GM23338 (cell line): ENCODE measurements around the gene KLHDC1. TPM values are rescaled to one million over a fixed set of nuclear protein-coding genes. Genes with fewer than 3 reads are reported as not detected.
"Not testable (repeated sequence)": the region's sequence is repeated elsewhere in the genome, so short reads cannot be mapped to it uniquely, and the experiment has no call there.

Source experiments
- ATAC-seq: fragments of 200-7000 bp; cut with Tn5 transposase; 3 replicates; pipeline ENCODE4 v1.9.1; 2020
- DNase-seq: peaks from one replicate; pipeline ENCODE4 v3.0.0-alpha.2; 2015; ENCODE audit warnings: low spot score
- H2AFZ ChIP-seq: fragments of 200-600 bp; sonication (generic); 2 replicates; pipeline ENCODE4 v1.8.0; 2016; ENCODE audit warnings: antibody characterized with exemption, mild to moderate bottlenecking, moderate library complexity
- H3F3A ChIP-seq: fragments of 200-600 bp; sonication (generic); replicated peaks from 2 replicates; pipeline ENCODE4 v1.8.0; 2017; ENCODE audit warnings: antibody characterized with exemption, mixed run types, low read depth
- H3K27ac ChIP-seq: fragments of 200-600 bp; sonication (generic); 2 replicates; pipeline ENCODE4 v1.6.1; 2016; ENCODE audit warnings: low read depth
- H3K27me3 ChIP-seq: fragments of 200-600 bp; sonication (generic); 2 replicates; pipeline ENCODE4 v1.8.0; 2016; ENCODE audit warnings: mild to moderate bottlenecking, mixed run types, moderate library complexity; ENCODE audit not compliant: insufficient read depth
- H3K36me3 ChIP-seq: fragments of 200-600 bp; sonication (generic); 2 replicates; pipeline ENCODE4 v1.8.0; 2016; ENCODE audit warnings: mild to moderate bottlenecking; ENCODE audit not compliant: insufficient read depth
- H3K4me1 ChIP-seq: fragments of 200-600 bp; sonication (generic); 2 replicates; pipeline ENCODE4 v1.8.0; 2016; ENCODE audit warnings: mild to moderate bottlenecking, moderate library complexity; ENCODE audit not compliant: insufficient read depth
- H3K4me2 ChIP-seq: fragments of 200-600 bp; sonication (generic); 2 replicates; pipeline ENCODE4 v1.7.1; 2017; ENCODE audit warnings: mixed run types
- H3K4me3 ChIP-seq: fragments of 200-600 bp; sonication (generic); 2 replicates; pipeline ENCODE4 v1.6.1; 2016; ENCODE audit warnings: mixed run types
- H3K79me2 ChIP-seq: fragments of 200-600 bp; sonication (generic); replicated peaks from 2 replicates; pipeline ENCODE4 v1.8.0; 2017; ENCODE audit warnings: mild to moderate bottlenecking; ENCODE audit not compliant: insufficient read depth
- H3K9me2 ChIP-seq: fragments of 200-600 bp; sonication (generic); 2 replicates; pipeline ENCODE4 v1.8.0; 2017; ENCODE audit not compliant: insufficient read depth
- H4K20me1 ChIP-seq: fragments of 200-600 bp; sonication (generic); replicated peaks from 2 replicates; pipeline ENCODE4 v1.8.0; 2017; ENCODE audit warnings: mild to moderate bottlenecking; ENCODE audit not compliant: insufficient read depth
- H3K27ac Mint-ChIP-seq: 2 replicates; pipeline ENCODE4 v1.8.0; 2020; ENCODE audit warnings: inconsistent platforms, mild to moderate bottlenecking, moderate library complexity, mixed read lengths
- H3K27me3 Mint-ChIP-seq: 3 replicates; pipeline ENCODE4 v1.8.0; 2022; ENCODE audit warnings: low read depth, mild to moderate bottlenecking, moderate library complexity, mixed read lengths, inconsistent platforms; ENCODE audit not compliant: insufficient read depth, poor library complexity
- H3K36me3 Mint-ChIP-seq: 3 replicates; pipeline ENCODE4 v1.8.0; 2021; ENCODE audit warnings: low read depth, mild to moderate bottlenecking, inconsistent platforms, moderate library complexity, mixed read lengths
- H3K4me1 Mint-ChIP-seq: 3 replicates; pipeline ENCODE4 v1.8.0; 2020; ENCODE audit warnings: mild to moderate bottlenecking, inconsistent platforms, mixed read lengths
- H3K4me3 Mint-ChIP-seq: 3 replicates; pipeline ENCODE4 v1.8.0; 2021; ENCODE audit warnings: moderate library complexity, mild to moderate bottlenecking, inconsistent platforms, mixed read lengths
- H3K9me3 Mint-ChIP-seq: 3 replicates; pipeline ENCODE4 v1.8.0; 2020; ENCODE audit warnings: moderate library complexity, mild to moderate bottlenecking, inconsistent platforms, mixed read lengths
- CREB1 ChIP-seq: fragments of 250-450 bp; sonication (Bioruptor Pico); IDR thresholded peaks from 2 replicates; pipeline ENCODE4 v1.5.0; 2020; ENCODE audit warnings: low read depth, mild to moderate bottlenecking, moderate library complexity
- EZH2 ChIP-seq: fragments of 200-600 bp; sonication (generic); IDR thresholded peaks from one replicate; pipeline ENCODE4 v1.8.0; 2017; ENCODE audit warnings: antibody characterized with exemption, mild to moderate bottlenecking, low read depth; ENCODE audit not compliant: unreplicated experiment
- JUNB ChIP-seq: IDR thresholded peaks from one replicate; pipeline ENCODE4 v1.6.1; 2016; ENCODE audit warnings: antibody characterized with exemption; ENCODE audit not compliant: unreplicated experiment
- NANOG ChIP-seq: IDR thresholded peaks from 2 replicates; pipeline ENCODE4 v1.6.1; 2016; ENCODE audit warnings: antibody characterized with exemption, borderline replicate concordance
- POLR2AphosphoS5 ChIP-seq: IDR thresholded peaks from 2 replicates; pipeline ENCODE4 v1.6.1; 2016; ENCODE audit warnings: antibody characterized with exemption, low read depth
- STAT1 ChIP-seq: IDR thresholded peaks from one replicate; pipeline ENCODE4 v1.6.1; 2016; ENCODE audit warnings: antibody characterized with exemption; ENCODE audit not compliant: unreplicated experiment
- ZNF114 ChIP-seq: fragments of 250-450 bp; sonication (Bioruptor Pico); IDR thresholded peaks from 2 replicates; pipeline ENCODE4 v1.5.0; 2020; ENCODE audit warnings: mild to moderate bottlenecking, moderate library complexity
- ZNF331 ChIP-seq: fragments of 250-450 bp; sonication (Bioruptor Pico); IDR thresholded peaks from 2 replicates; pipeline ENCODE4 v1.5.0; 2020; ENCODE audit warnings: low read depth, mild to moderate bottlenecking, moderate library complexity
- polyA plus RNA-seq: library from polyadenylated mRNA; unstranded; fragments of >200 nt; fragmentation: Nextera tagmentation; extraction: Ambion mirVana; gene quantifications from 2 replicates; pipeline ENCODE4 v1.2.1, GENCODE V29; 2016
- total RNA-seq: library from RNA; depleted of rRNA; stranded (reverse); fragments of >200 nt; shearing (Covaris generic); gene quantifications from 2 replicates; pipeline ENCODE4 v1.2.3, GENCODE V29; 2014
- TF ChIP-seq, protein P1 (sequence below): IDR thresholded peaks from 2 replicates; pipeline ENCODE4 v1.6.1; 2016; ENCODE audit warnings: antibody characterized with exemption
- TF ChIP-seq, protein P2 (sequence below), 2 experiments: fragments of 200-600 bp in 1 of 2; sonication (generic) in 1 of 2; conservative IDR thresholded peaks; 2 replicates each; pipeline versions ENCODE4 v1.5.1 to v1.6.1; 2016 to 2017; ENCODE audit warnings: antibody characterized with exemption in 2 of 2, low read depth in 2 of 2, mild to moderate bottlenecking in 2 of 2, moderate library complexity in 1 of 2
- TF ChIP-seq, protein P3 (sequence below): IDR thresholded peaks from one replicate; pipeline ENCODE4 v1.6.1; 2018; ENCODE audit warnings: antibody characterized with exemption; ENCODE audit not compliant: unreplicated experiment

The KLHDC1 gene
- total and polyA plus RNA-seq, 2 experiments from 2014 or later: 4.0 TPM; not detected in 1

DNA sequence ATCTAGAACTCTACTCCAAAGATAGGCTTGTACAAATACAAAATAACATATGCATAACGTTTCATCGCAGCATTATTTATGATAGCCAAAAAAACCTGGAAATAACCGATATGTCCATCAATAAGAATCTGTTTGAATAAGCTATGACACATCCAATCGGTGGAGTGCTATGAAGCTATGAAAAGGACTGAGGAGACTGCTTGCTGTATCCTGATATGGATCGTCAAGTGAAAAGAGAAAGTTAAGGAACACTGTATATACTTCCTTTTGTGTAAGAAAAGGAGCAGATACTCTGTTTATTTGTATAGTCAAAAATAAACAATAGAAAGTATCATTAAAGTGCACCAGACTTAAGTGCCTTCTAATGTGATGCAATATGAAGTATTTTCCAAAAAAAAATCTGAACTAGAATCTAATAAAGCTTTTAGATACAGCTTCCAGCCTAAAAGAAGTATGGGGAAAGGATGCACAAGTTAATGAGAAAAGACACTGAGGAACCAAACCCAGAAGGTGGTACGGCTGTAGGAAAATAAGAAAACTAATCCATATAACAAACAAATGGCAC lies 645 bp upstream of the KLHDC1 start:
- no peaks in the 10 kb centered on the region for H3K9me2 ChIP-seq
- H3K36me3 ChIP-seq: no peaks in the 10 kb centered on the region
- no peak for TF ChIP-seq POLR2AphosphoS5
- TF ChIP-seq ZNF331 (CRISPR knock-in tag): no peak
- no peak for TF ChIP-seq JUNB
- TF ChIP-seq, protein P1, sequence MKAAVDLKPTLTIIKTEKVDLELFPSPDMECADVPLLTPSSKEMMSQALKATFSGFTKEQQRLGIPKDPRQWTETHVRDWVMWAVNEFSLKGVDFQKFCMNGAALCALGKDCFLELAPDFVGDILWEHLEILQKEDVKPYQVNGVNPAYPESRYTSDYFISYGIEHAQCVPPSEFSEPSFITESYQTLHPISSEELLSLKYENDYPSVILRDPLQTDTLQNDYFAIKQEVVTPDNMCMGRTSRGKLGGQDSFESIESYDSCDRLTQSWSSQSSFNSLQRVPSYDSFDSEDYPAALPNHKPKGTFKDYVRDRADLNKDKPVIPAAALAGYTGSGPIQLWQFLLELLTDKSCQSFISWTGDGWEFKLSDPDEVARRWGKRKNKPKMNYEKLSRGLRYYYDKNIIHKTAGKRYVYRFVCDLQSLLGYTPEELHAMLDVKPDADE: no peak
- TF ChIP-seq NANOG: no peak
- TF ChIP-seq EZH2: no peak
- TF ChIP-seq CREB1: no peak
- no peak for TF ChIP-seq STAT1
- Mint-ChIP-seq H3K27me3 (peaks cover 21% of the 10 kb centered on the region), H3K9me3 (no peaks in the 10 kb centered on the region), H3K4me1 (peaks cover 17% of the 10 kb centered on the region), H3K4me3 (peak overlapping the region; percentile 79), H3K36me3 (peaks cover under 1% of the 10 kb centered on the region; the same call in 2 of the 3 replicates), H3K27ac (no peak overlapping the region)
- H4K20me1 ChIP-seq: no peaks in the 10 kb centered on the region
- peaks cover 35% of the 10 kb centered on the region for H3K27me3 ChIP-seq
- H2AFZ ChIP-seq: peak overlapping the region; percentile 98
- peaks cover 25% of the 10 kb centered on the region for H3K4me1 ChIP-seq
- H3K4me3 ChIP-seq: peak overlapping the region; percentile 91
- peaks cover 21% of the 10 kb centered on the region for H3F3A ChIP-seq
- DNase-seq (no peak), ATAC-seq (no peak)
- H3K27ac ChIP-seq: no peak overlapping the region
- H3K79me2 ChIP-seq: peaks cover 5% of the 10 kb centered on the region
- H3K4me2 ChIP-seq: peak overlapping the region; percentile 79

GRCh38 chr14:49693735-49694124 lies 810 bp downstream of the KLHDC1 start:
- H3K27me3 Mint-ChIP-seq: peaks cover 11% of the 10 kb centered on the region
- not testable (repeated sequence) for H3K36me3 ChIP-seq, H3K9me2 ChIP-seq, H3K27ac Mint-ChIP-seq, H3K36me3 Mint-ChIP-seq, ATAC-seq, H4K20me1 ChIP-seq, DNase-seq, H3K9me3 Mint-ChIP-seq, H3K27ac ChIP-seq, H3K79me2 ChIP-seq
- H3F3A ChIP-seq: peaks cover 16% of the 10 kb centered on the region
- peak overlapping the region; percentile 79; the same call in 2 of the 3 replicates for H3K4me3 Mint-ChIP-seq
- H3K4me2 ChIP-seq: peak overlapping the region; percentile 79
- H3K27me3 ChIP-seq: peaks cover 35% of the 10 kb centered on the region
- H2AFZ ChIP-seq: peak overlapping the region; percentile 67; the same call in 1 of the 2 replicates
- peak overlapping the region; percentile 91 for H3K4me3 ChIP-seq
- peaks cover 19% of the 10 kb centered on the region for H3K4me1 ChIP-seq
- H3K4me1 Mint-ChIP-seq: peaks cover 13% of the 10 kb centered on the region

DNA sequence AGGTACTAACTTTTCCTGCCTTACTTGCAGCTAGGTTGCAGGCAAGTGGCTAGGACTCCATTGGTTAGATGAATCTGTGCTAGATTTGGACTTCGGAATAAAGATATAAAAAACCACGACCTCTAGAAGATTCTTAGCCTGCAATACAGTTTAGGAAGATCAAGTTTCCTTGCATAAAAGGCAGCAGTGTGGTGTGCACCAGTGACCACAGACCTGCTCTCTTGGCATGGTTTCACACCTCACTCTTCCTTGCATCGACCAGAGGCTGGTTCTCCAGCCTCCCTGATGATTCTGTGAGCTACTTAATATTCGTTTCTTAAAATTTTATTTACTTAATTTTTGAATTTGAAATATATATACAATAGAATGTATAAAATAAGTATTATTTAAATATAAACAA lies 9.8 kb downstream of the KLHDC1 start:
- no peaks in the 10 kb centered on the region for H3K9me3 Mint-ChIP-seq
- H3K4me3 ChIP-seq: no peak overlapping the region
- H3K27me3 Mint-ChIP-seq: no peaks in the 10 kb centered on the region
- no peak for ATAC-seq
- H3K9me2 ChIP-seq: no peaks in the 10 kb centered on the region
- H3K36me3 ChIP-seq: no peaks in the 10 kb centered on the region
- no peak overlapping the region for H2AFZ ChIP-seq
- H3K27me3 ChIP-seq: no peaks in the 10 kb centered on the region
- no peak overlapping the region for H3K27ac ChIP-seq
- H3K4me1 ChIP-seq: peaks cover 10% of the 10 kb centered on the region
- no peaks in the 10 kb centered on the region for H4K20me1 ChIP-seq
- no peak for DNase-seq
- H3F3A ChIP-seq: no peaks in the 10 kb centered on the region
- H3K79me2 ChIP-seq: no peaks in the 10 kb centered on the region
- H3K4me2 ChIP-seq: no peak overlapping the region
- H3K36me3 Mint-ChIP-seq: no peaks in the 10 kb centered on the region
- H3K4me1 Mint-ChIP-seq: peaks cover 11% of the 10 kb centered on the region; the same call in 2 of the 3 replicates
- H3K4me3 Mint-ChIP-seq: no peak overlapping the region
- H3K27ac Mint-ChIP-seq: no peak overlapping the region
- TF ChIP-seq, protein P2, sequence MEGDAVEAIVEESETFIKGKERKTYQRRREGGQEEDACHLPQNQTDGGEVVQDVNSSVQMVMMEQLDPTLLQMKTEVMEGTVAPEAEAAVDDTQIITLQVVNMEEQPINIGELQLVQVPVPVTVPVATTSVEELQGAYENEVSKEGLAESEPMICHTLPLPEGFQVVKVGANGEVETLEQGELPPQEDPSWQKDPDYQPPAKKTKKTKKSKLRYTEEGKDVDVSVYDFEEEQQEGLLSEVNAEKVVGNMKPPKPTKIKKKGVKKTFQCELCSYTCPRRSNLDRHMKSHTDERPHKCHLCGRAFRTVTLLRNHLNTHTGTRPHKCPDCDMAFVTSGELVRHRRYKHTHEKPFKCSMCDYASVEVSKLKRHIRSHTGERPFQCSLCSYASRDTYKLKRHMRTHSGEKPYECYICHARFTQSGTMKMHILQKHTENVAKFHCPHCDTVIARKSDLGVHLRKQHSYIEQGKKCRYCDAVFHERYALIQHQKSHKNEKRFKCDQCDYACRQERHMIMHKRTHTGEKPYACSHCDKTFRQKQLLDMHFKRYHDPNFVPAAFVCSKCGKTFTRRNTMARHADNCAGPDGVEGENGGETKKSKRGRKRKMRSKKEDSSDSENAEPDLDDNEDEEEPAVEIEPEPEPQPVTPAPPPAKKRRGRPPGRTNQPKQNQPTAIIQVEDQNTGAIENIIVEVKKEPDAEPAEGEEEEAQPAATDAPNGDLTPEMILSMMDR (conservative IDR thresholded peaks at IDR 0.05; ENCODE audit: low read depth in 2 of 2): no peak
- no peak for TF ChIP-seq POLR2AphosphoS5
- TF ChIP-seq, protein P3, sequence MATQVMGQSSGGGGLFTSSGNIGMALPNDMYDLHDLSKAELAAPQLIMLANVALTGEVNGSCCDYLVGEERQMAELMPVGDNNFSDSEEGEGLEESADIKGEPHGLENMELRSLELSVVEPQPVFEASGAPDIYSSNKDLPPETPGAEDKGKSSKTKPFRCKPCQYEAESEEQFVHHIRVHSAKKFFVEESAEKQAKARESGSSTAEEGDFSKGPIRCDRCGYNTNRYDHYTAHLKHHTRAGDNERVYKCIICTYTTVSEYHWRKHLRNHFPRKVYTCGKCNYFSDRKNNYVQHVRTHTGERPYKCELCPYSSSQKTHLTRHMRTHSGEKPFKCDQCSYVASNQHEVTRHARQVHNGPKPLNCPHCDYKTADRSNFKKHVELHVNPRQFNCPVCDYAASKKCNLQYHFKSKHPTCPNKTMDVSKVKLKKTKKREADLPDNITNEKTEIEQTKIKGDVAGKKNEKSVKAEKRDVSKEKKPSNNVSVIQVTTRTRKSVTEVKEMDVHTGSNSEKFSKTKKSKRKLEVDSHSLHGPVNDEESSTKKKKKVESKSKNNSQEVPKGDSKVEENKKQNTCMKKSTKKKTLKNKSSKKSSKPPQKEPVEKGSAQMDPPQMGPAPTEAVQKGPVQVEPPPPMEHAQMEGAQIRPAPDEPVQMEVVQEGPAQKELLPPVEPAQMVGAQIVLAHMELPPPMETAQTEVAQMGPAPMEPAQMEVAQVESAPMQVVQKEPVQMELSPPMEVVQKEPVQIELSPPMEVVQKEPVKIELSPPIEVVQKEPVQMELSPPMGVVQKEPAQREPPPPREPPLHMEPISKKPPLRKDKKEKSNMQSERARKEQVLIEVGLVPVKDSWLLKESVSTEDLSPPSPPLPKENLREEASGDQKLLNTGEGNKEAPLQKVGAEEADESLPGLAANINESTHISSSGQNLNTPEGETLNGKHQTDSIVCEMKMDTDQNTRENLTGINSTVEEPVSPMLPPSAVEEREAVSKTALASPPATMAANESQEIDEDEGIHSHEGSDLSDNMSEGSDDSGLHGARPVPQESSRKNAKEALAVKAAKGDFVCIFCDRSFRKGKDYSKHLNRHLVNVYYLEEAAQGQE: no peak
- TF ChIP-seq JUNB: no peak
- TF ChIP-seq NANOG: no peak
- TF ChIP-seq ZNF114 (CRISPR knock-in tag): no peak
- no peak for TF ChIP-seq CREB1
- no peak for TF ChIP-seq EZH2
- TF ChIP-seq, protein P1: no peak
- TF ChIP-seq ZNF331 (CRISPR knock-in tag): no peak
